ENCODE data around the gene NACA.

Gene NACA

GRCh38 chr12:56687223-56688128 is 37.6 kb downstream of the NACA start:
- peak; percentile 55 for DNase-seq

- no peak for DNase-seq
Measured at GRCh38 chr12:56684745-56685359, 40.2 kb downstream of the NACA start.

GRCh38 chr12:56682323-56682722 is 42.8 kb downstream of the NACA start:
- no peak for DNase-seq

- DNase-seq, result no peak
Measured at GRCh38 chr12:56679883-56680575, 45.1 kb downstream of the NACA start.

GRCh38 chr12:56678852-56679251 is 46.2 kb downstream of the NACA start:
- DNase-seq, result no peak

GRCh38 chr12:56677680-56678079 is 47.4 kb downstream of the NACA start:
- DNase-seq, result no peak

GRCh38 chr12:56676851-56677580 is 48.1 kb downstream of the NACA start:
- DNase-seq, result no peak

GRCh38 chr12:56671608-56672007 is 53.5 kb downstream of the NACA start:
- no peak for DNase-seq

- DNase-seq, result no peak
Measured at GRCh38 chr12:56670836-56671235, 54.3 kb downstream of the NACA start.

GRCh38 chr12:56668197-56668457 is 57.0 kb downstream of the NACA start:
- no peak for DNase-seq
